GM04503 (cell line): Measurements from ENCODE around the gene ALG3.
"Not testable (repeated sequence)": the region's sequence is repeated elsewhere in the genome, so short reads cannot be mapped to it uniquely, and the experiment has no call there.

Experiments
- DNase-seq: peaks from one replicate; pipeline ENCODE4 v3.0.0-alpha.2; 2012; ENCODE audit warnings: low read depth

The ALG3 gene

GRCh38 chr3:184248454-184249411 lies at the start of gene ALG3:
Gene ALG3, minus strand, starts transcription at chr3:184248962. Its CDS starts 22 bp downstream, at chr3:184248940.
- DNase-seq, result peak; percentile 33

DNA sequence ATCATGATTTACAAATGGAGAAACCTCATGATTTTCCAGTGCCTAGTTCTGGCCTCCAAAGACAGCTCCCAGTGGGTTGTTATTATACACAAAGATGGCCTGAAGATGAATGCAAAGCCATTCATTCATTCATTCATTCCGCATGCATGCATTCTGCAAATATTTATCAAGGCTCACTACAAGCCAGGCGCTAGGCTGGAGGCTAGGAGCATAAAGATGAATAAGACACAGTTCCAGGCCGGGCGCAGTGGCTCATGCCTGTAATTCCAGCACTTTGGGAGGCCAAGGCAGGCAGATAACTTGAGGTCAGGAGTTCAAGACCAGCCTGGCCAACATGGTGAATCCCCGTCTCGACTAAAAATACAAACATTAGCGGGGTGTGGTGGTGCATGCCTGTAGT lies 47.9 kb upstream of the ALG3 start:
- no peak for DNase-seq

DNA sequence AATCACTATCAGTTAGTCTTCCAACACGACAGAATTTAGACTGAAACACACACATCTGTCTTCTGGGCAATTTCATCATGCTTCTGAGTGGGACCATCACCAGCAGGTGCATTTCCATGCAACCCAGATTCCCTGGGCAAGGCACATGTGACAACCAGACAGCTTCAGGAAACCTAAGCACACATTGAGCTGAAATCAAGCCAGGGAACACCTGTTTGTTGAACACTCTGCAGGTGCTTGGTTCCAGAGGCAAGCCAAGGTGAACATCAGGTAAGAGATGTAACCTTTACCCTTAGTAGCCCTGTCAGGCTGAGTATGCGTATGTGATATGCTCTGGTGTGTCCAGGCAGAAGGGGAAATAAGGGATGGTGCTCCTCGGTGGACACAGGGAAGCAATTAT lies 47.0 kb upstream of the ALG3 start:
- no peak for DNase-seq

DNA sequence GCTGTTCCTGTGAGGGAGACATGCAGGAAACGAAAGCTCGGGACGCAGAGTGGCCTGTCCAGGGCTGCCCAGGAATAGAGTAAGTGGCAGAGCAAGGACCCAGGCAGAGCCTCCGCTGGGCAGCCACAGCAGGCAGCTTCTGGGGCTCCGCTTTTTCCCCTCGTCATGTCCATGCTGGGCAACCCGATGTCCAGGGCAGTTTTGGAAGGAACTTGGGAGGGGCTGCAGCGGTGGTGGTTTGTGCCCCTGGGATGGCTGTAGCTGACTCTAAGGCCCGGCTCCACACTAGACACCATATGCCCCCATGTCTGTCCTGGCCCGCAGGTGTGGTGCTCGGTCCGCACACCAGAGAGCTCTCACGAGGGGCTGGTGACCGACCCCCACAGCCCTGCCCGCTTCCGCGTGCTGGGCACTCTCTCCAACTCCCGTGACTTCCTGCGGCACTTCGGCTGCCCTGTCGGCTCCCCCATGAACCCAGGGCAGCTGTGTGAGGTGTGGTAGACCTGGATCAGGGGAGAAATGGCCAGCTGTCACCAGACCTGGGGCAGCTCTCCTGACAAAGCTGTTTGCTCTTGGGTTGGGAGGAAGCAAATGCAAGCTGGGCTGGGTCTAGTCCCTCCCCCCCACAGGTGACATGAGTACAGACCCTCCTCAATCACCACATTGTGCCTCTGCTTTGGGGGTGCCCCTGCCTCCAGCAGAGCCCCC lies 43.1 kb upstream of the ALG3 start:
- no peak for DNase-seq

DNA sequence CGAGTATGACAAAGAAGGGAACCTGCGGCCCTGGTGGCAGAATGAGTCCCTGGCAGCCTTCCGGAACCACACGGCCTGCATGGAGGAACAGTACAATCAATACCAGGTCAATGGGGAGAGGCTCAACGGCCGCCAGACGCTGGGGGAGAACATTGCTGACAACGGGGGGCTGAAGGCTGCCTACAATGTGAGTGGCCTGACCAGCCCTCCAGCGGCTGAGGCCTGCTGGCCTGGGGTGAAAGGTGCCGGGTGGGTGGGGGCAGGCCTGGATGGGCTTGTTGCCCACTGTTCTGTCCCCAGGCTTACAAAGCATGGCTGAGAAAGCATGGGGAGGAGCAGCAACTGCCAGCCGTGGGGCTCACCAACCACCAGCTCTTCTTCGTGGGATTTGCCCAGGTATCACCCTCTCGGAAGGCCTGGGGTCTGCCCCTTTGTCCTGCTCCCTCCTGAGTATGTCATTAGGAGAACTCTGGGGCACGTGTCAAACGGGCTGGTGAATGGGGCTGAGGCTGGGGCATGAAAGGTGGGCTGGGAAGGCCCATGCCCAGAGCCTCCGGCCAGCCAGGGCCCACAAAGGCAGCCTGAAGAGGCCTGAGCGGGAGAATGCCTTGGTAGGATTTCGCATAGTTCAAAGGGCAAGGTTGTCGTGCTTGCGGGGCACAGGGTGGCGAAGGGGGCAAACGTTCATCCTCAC lies 42.4 kb upstream of the ALG3 start:
- no peak for DNase-seq

DNA sequence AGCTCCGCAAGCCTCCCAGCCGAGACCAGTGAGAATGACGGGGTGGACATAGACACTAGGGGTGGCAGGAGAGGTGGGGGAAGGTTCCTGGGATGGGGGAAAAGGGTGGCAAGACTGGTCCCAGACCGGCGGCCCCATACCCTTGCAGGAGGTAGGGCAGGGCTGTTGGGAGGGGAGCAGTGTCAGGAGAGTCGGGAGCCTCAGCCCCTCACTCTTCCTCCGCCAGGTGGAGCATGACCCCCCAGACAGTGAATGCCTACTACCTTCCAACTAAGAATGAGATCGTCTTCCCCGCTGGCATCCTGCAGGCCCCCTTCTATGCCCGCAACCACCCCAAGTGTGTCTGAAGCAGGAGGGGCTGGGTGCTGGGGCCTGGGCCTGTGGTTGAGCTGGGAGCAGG lies 41.6 kb upstream of the ALG3 start:
- DNase-seq, result no peak

GRCh38 chr3:184289426-184289938 lies 40.7 kb upstream of the ALG3 start:
- DNase-seq, result no peak

DNA sequence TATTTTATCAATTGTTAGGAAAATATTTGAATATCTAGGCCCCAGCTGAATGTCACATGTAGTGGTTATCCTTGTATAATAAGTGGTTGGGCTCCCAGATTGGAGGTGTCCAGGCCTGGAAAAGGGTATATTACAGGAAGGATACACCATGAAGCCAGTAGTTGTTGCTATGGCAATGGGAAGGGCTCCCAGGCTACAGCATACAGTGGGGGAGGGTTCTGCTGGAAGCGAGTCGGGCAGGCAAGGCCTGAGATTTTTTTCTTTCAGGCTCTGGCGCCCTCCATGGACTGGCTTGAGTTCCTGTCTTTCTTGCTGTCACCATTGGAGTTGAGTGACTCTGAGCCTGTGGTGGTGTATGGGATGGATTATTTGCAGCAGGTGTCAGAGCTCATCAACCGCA lies 35.9 kb upstream of the ALG3 start:
- DNase-seq, result no peak

GRCh38 chr3:184283681-184284080 lies 34.9 kb upstream of the ALG3 start:
- no peak for DNase-seq

DNA sequence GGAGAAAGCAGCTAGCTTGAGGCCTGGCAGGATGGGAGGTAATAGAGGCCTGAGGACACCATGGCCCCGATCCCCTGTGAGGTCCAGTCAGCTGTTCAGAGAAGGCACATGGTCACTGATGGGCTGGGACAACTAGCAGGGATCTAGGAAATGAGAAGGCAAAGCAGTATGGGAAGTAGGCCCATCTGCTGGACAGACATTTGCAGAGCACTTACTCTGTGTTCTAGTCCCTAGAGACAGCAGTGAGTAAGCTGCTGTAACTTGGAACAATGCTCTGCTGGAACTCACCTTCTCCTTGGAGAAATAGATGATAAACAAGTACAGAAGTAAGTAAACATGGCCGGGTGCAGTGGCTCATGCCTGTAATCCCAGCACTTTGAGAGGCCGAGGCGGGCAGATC lies 34.2 kb upstream of the ALG3 start:
- DNase-seq, result no peak

DNA sequence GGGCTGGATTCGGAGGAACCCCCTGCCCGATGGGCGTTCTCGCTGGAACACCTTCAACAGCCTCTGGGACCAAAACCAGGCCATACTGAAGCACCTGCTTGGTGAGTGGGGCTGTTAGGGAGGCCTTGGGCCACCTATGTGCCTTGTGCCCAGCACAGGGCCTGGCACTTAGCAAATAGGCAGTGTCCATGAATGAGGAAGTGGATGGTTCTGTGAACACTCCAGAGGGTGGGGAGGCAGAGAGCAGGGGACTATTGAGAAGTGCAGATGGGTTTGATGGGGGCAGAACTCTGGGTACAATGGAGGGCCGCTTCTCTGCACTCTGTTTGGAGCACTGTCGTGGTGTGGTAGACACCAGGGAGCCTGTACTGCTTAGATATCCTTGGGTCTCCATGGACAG lies 28.6 kb upstream of the ALG3 start:
- DNase-seq, result no peak

GRCh38 chr3:184275961-184276910 lies 27.5 kb upstream of the ALG3 start, which contains the start of gene ECE2:
Gene ECE2, plus strand, starts transcription at chr3:184276022. Its CDS starts 132 bp downstream, at chr3:184276154.
- no peak for DNase-seq

DNA sequence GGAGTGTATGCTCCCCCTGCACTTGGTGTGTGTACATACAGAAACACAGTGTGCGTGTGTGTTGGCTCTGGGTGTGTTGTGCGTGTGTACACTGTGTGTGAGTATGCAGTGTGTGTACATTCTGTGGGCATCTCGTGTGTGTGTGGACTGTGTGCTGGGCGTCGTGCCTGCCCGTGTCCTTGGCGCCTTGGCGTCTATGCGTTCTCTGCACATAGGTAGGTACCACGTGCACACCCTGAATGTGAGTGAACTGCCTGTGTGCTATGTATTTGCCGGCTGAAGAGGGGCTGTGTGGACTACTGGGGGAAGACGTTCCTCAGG lies 26.6 kb upstream of the ALG3 start:
- no peak for DNase-seq

- no peak for DNase-seq
Observed at GRCh38 chr3:184272269-184272668, 23.5 kb upstream of the ALG3 start.

GRCh38 chr3:184267249-184267648 lies 18.5 kb upstream of the ALG3 start:
- not testable (repeated sequence) for DNase-seq

- DNase-seq, result no peak
Observed at GRCh38 chr3:184262764-184263179, 14.0 kb upstream of the ALG3 start.

GRCh38 chr3:184261854-184262763 lies 13.3 kb upstream of the ALG3 start:
- DNase-seq, result no peak

DNA sequence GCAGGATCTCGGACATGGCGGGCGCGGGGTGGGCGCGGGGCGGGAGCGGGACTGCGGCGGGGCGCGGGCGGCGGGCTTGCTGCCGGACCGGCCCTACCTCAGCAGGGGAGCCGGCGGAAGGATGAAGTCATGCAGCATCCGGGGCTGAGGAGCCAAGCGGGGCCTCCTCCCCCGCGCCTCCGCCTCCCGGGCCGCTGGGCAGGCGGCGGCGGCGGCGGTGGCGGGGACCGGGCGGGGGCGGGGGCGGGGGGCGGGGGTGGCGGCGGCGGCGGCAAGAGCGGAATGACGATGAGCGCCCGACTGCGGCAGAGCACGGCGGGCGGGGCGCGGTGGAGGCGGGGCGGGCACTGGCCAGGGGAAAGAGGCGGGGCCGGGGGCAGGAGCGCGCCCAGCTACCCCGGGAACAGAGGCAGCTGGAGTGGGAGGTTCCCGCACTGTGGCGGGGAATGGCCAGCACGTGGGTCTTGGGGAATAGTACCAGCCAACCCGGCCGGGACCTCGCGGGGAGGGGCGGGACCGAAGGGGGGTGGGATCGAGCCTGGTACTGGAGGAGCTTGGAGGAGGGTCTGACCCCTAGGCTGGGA lies 12.6 kb upstream of the ALG3 start, which contains the start of gene CAMK2N2:
CAMK2N2 (minus strand) TSS at position 284 of the 584 bp plus-strand sequence; CDS start at position 16, 268 bp downstream.
- no peak for DNase-seq

DNA sequence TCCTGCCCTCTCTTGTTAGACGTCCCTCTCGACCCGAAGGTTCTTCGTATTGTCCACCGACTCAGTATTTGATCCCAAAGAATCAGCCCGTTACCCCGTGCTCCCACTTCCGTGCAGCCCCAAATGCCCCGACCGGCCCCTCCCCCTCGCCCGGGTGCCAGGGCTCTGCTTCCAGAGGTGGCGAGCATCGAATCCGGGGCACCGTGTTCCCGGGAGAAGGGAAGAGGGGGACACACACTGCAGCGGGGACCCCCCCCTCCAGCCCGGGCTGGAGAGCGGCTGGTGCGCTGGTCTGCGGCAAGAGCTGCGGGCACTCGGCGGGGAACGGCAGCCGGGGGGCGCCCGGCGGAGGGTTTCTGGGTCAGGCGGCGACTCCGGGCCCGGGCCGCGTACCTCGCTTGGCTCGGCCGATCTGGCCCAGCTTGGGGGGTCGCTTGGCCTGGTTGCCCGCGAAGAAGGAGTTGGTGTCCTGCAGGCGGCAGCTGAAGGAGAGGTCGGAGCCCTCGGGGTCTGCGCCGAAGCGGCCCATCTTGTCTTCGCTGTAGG lies 12.0 kb upstream of the ALG3 start:
- no peak for DNase-seq
